HG03095 (cell line): ENCODE results near the gene MRPL1.
"Not testable (repeated sequence)": the region's sequence is repeated elsewhere in the genome, so short reads cannot be mapped to it uniquely, and the experiment has no call there.

Experiments
- ATAC-seq: cut with Tn5 transposase; IDR thresholded peaks from one replicate; pipeline ENCODE4 v1.9.1; 2021; ENCODE audit warnings: moderate library complexity; ENCODE audit not compliant: unreplicated experiment

The MRPL1 gene

DNA sequence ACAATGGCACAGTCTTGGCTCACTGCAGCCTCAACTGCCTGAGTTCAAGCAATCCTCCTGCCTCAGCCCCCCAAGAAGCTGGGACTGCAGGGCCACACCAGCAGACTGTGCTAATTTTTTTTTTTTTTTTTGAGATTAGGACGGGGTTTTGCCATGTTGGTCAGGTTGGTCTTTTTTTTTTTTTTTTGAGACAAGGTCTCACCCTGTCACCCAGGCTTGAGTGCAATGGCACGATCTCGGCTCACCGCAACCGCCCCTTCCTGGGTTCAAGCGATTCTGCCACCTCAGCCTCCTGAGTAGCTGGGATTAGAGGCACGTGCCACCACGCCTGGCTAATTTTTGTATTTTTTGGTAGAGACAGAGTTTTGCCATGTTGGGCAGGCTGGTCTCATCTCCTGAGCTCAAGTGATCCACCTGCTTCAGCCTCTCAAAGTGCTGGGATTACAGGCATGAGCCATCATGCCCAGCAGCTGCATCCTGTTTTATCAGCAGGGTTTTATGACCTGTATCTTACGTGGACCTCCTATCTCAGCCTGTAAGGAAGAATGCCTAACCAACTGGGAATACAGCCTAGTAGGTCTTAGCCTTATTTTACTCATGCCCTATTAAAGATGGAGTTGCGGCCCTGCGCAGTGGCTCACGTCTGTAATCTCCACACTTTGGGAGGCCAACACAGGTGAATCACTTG lies 13.2 kb upstream of the MRPL1 start:
- ATAC-seq: no peak

DNA sequence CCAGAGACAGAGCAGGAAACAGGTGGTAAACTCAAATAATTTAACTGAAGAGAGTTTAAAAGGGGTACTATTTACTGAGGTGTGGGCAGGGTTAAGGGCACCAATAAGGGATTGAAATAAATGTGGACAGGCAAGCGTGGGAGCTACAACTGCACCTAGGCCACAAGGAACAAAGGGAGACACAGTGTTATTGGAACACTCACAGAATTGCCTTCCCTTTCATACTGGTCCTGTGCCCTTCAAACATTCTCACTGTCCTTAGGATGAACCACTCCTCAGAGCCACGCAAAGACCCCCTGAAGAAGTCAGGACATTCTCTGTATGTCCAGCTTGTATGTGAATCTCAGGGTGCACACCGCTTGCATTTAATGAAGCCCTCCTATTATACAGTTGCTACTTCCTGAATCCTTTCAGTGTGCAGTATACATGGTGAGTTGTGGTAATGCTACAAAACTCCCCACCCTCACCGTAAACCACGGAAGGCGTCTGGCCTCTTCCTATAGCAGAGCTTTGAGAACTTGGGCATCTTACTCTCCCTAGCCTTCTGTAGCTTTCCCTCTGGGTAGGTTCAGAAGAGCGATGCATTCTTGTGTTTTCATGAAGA lies 9.6 kb upstream of the MRPL1 start:
- peak; percentile 85 for ATAC-seq

DNA sequence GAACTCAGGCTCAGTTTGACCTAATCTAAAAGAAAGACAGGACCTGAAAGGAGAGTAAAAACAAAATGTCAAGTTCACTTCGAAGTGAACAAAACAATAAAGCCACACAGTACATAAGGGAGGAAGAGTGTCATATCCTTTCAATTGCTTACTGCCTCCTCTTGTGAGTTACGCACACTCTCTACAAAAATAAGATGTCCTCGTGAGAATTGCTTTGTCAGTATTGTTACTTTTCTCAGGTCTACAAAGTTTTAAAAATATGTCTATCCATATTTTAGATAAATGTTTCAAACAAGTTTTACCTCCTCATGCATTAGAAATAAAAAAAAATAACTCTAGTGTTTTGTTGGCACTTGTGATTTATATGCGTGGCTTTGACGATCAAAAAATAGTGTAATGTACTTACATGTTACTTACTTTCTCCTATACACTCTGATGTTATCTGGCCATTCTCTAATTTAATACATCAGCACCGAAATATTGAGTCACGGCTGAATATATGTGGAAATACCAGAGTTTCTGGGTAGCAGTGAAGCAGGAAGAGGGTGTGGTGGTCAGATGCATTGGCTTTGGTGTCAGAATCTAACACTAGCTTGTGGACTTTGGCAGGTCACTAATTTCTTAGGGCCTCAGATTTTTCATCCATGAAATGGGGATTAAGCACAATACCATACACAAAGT lies 8.1 kb upstream of the MRPL1 start:
- no peak for ATAC-seq

DNA sequence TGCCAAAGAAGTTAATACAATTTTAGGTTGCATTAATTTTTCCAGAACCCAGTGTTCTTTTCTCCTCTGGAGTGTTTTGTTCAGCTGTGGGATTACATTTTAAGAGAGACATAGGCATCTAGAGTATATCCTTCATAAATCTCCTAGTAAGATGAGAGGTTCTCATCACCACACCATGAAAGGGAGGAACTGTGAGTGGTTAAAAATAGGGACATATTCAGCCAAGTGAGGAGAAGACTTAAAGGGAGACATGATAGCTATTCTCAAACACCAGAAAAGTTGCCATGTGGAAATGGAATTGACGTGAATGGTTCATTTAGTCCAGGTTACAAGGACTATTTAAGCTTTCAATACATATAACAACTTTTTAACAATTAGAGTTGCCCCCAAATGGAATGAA lies 6.5 kb upstream of the MRPL1 start:
- no peak for ATAC-seq

DNA sequence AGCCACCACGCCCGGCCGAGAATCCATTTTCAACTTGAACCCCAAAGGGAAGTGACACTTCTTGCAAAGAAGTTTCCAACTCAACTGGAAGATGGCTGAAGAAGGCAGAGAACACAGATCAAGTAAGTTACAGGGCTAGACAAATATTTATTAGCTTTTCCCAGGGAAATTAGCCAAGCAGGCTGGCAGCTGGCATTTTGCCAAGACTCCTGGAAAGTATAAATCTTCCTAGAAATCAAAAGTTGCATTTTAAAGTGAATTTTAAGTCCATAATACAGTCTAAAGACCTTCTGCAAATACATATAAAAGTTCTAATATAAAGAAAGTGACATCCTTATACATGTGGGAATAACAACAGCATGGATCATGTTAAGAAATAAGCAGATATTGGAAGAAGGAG lies 3.4 kb upstream of the MRPL1 start:
- ATAC-seq: no peak

DNA sequence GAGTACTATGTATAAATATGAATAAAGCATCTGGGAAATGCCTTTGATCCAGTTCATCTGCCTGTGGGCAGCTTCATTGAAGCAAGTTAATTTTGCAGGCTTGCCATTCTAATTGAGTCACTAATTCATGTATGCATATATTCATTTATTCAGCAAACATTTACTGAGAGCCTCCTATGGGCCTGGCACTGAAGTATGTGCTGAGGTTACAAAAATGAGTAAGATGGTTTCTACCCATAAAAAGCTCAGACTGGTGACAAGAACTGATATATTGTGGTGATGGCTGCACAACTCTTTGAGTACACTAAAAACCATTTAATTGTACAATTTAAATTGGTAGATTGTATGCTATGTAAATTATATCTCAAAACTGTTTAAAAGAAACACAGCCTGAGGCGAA lies 1.1 kb upstream of the MRPL1 start:
- ATAC-seq: no peak

DNA sequence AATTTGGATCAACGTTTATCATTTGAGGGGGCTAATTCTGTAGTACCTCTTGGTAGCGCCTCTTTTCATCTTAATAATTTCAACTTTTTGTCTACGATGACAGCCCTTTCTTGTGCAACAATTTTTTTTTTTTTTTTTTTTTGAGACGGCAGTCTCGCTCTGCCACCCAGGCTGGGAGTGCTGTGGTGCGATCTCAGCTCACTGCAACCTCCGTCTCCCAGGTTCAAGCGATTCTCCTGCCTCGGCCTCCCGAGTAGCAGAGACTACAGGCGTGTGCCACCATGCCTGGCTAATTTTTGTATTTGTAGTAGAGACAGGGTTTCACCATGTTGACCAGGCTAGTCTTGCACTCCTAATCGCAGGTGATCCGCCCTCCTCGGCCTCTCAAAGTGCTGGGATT lies 711 bp downstream of the MRPL1 start:
- not testable (repeated sequence) for ATAC-seq

DNA sequence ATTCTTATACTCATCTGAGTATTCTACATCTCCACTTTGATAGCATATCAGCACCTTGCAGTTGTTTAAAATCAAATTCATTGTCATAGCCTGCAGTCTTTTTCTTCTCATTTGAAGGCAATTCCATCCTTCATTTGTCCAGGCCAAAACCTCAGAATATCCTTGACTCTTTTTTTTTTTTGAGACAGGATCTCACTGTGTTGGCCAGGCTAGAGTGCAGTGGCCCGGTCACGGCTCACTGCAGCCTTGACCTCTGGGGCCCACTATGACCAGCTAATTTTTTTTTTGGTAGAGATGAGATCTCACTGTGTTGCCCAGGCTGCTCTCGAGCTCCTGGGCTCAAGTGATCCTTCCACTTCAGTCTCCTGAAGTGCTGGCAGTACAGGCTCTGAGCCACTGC lies 2.6 kb downstream of the MRPL1 start:
- ATAC-seq: no peak

DNA sequence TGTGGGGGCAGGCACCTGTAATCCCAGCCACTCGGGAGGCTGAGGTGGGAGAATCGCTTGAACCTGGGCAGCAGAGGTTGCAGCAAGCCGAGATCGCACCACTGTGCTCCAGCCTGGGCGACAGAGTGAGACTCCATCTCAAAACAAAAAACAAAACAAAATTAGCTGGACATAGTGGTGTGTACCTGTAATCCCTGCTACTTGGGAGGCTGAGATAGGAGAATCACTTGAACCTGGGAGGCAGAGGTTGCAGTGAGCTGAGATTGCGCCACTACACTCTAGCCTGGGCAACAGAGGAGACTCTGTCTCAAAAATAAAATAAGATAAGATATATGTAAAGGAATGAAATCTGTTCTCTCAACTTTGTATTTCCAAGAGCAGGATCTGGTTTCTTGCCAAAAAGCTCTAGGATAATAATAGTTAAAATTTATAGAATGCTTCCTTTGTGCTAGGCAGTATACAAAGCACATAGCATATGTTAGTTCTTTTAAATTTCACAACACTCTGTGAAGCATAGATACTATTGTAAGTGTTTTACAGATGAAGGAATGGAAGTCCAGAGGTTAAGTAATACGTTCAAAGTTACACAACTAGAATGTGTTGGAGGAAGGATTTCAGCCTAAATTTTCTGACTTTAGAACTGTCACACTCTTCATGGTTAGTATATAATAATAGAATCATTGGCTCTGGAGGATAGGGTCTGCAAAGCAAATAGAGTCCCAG lies 10.3 kb downstream of the MRPL1 start:
- ATAC-seq: no peak

DNA sequence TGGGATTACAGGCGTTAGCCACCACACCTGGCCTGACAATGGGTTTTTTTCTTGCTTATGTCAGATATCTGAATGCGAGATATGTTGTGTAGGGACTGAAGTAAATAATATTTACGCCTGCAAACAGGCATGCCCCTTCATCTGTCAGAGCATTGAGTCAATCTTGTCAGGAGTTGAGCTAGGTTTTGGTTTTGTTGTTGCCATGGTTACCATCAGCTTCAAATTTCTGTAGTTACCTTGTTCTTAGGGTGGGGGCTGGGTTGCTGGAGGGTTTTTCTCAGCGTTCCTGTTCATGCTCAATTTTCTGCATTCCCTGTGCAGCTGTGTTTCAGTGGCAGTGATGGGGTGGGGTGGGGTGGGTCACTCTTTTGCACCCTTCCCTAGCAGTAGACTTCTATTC lies 14.5 kb downstream of the MRPL1 start:
- ATAC-seq: no peak

DNA sequence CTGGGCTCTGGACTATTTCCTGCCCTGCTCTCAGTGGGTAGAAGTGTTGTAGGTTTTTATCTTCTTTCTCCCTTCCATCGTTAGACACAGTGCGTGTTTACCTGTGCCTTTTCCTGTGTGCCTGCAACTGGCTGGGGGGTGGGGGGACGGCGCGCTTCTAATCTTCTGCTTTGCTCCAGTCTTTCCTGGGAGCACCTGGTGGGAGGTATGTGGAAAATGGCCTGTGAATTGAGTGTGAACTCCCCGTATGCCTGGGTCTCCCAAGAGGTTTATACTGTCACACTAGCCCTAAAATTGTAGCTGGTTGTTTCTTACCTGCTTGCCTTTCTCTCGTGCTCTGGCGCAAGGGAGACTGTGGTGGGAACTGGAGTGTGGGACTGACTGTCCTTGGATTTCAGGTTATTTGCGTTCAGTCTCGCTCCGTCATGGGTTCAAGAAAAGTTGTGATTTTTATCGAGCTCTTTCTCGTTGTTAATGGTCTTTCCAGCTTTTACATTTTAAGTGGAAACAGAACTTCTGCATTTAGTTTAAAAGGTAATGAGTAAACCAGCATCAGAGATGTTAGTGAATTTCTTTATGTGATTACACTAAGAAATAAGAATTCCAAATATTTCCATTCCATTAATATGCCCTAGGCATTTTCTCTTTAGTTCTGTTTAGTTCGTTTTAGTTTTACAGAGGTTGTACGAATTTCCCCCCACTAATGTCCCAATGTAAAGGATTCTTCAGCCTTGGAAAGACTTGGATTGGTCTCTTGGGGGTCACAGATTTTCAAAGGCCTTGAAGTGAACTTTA lies 15.3 kb downstream of the MRPL1 start:
- no peak for ATAC-seq

DNA sequence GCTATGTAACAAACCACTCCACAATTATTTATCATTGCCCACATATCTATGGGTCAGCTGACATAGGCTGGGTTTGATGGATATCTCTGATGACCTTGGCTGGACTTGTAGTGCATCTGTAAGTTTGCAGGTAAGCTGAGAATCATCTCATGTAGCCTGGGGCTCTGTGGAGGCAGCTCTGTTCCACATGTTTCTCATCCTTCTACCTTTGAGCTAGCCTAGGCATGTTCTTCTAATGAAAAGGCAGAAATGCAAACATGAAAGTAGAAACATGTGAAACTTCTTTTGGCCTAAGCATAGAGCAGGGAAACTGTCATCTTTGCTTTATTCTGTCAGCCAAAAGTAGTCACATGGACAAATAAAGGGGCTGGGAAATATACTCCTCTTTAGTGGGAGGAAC lies 18.2 kb downstream of the MRPL1 start:
- ATAC-seq: no peak

DNA sequence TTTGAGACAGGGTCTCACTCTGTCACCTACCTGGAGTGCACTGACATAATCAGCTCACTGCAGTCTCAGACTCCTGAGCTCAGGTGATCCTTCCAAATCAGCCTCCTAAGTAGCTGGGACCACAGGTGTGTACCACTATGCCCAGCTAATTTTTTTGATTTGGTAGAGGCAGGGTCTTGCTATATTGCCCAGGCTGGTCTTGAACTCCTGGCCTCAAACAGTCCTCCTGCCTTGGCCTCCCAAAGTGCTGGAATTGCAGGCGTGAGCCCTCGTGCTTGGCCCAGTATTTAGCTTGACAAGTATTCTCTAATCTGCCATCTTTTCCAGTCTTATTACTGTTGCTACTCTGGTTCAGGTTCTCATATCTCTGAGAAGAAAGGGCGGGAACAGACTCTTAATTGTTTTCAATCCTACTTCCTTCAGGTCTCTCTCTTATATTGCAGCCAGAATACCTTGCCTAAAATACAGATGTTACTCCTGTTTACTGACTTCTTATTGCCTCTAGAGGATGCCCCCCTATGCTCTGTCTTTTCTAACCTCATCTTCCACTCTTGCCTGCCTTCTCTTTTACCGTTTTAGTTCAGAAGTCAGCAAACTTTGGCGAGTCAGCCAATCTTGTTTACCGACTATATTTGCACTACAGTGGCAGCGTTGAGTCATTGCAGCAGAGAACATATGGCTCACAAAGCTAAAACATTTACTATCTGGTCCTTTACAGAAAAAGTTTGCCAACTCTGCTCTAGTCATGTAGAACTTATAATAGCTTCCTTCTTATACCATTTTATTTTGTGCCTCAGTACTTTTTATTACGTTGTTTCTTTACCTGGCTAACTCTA lies 19.0 kb downstream of the MRPL1 start:
- ATAC-seq: no peak

DNA sequence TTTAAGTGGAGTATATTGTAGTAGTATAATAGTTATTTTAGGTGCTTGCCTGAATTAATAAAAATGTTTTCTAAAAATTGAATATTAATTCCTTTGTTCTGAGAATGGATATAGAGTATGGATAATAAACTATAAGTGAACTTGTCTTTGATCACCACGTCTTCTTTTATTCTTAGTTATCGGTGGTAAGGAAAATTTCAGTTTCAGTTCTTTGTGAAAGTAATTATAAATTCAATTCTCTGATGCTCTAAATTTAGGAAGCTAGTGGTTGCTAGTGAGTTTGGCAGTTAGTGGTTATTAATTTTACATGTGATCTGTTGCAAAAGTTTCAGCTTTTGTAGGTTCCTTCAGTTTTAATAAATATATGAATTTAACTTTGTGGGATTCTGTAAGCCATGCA lies 30.8 kb downstream of the MRPL1 start:
- ATAC-seq: no peak

DNA sequence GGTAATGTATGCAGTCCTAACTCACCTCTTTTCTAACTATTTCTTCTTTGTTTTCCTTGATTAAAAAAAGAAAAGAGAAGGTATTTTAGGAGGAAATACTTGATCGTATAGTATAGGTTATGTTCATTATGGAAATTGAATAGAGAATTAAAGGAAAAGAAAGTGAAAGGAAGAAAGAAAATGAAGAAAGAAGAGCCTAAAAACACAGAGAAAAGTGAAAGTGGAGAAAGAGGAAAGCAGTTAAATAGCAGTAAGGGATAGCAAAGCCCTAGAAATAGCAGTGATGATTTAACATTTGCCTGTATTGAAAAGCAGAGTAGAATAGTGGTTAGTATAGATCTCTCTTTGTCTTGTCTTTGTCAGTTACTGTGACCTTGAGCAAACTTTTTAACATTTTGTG lies 37.0 kb downstream of the MRPL1 start:
- ATAC-seq: no peak

DNA sequence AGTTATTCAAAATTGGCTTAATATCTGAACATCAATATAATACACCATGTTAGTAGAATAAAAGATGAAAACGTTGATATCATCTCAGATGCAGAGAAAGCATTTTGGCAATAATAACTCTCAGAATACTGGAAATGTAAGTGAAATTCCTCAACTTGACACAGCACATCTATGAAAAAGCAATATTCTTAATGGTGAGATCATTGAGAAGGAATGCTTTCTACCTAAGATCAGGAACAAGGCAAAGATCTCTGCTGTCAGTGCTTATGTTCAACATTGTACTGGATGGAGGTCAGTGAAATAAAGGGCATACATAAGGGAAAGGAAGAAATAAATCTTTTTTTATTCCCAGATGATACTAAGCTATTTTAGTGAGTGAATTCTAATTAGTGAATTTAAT lies 40.6 kb downstream of the MRPL1 start:
- ATAC-seq: no peak

DNA sequence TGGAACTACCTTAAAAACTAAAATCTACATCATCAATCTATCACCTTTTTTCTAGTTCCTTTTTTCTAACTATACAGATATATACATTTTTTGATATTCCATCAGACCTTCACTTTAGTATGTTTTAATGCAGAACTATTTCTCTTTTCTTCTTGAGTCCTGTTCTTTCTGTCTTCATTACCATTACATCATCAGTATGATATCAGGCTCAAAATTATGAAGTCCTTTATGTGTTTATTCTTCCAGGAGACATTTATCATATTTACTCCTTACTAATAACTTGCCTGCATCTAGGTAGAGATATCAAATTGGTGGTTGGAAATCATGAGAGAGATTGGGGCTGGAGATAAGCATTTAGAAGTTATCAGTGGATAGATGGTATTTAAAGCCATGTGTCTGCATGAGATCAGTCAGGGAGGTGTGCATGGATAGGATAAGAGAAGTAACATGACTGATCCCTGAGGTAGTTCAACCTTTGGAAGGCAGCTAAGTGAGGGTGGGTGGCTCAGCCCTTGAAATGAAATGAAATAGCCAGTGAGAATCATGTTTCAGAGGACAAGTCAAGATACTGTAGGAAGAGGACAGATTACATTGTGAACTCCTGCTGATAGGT lies 43.1 kb downstream of the MRPL1 start:
- ATAC-seq: no peak

DNA sequence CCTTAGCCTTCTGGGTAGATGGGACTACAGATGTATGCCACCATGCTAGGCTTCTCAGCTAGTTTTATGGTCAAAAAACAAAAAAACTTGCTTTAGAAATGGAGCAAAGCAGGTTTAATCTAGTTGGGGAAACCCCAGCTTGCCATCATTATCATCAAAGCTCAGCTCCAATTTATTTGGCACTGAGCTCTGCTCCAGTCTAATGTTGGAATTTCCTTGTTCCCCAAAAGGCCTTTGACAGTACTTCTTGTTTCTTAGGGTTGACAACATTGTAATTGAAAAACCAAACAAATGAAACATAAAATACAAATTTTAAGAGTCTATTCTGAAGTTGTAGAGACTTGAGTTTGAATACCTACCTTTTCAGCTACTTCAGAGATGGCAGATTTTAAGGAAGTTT lies 48.0 kb downstream of the MRPL1 start:
- no peak for ATAC-seq

DNA sequence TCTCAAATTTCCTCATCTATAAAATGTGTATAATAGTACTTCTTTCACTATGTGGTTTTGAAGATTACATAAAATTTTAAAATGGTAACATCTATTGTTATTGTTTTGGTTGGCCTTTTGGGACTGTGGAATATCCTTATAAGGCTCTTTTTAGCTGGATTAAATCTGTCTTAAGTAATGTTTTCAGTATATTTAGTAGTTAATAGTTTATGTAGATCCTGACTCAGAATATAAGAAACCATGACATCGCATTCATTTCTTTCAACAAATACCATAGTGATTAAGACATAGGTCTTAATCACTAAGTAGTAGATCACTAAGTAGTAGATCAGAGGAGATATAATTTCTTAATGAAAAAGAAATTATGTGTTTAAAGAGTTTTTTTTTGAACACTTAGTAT lies 48.5 kb downstream of the MRPL1 start:
- no peak for ATAC-seq
